ENCODE results near the gene MFAP5. TPM values are rescaled to one million over a fixed set of nuclear protein-coding genes. Genes with fewer than 3 reads are reported as not detected.

Gene MFAP5
- total RNA-seq, 2 experiments from 2014 or later: not detected

- Mint-ChIP-seq H3K36me3 (ENCODE audit: low read depth) (no peaks in the 10 kb centered on the region), H3K9me3 (no peaks in the 10 kb centered on the region), H3K27ac (peak overlapping the region; percentile 65), H3K4me3 (peak overlapping the region; percentile 88), H3K27me3 (peaks cover 2% of the 10 kb centered on the region), H3K4me1 (ENCODE audit: low read depth) (peaks cover 20% of the 10 kb centered on the region)
- ChIA-PET POLR2A (no interaction called here), CTCF (interaction anchor here (1.6 kb wide), 1 partner anchor 351 kb away, joined by 4 read pairs; no protein-coding TSS in a partner anchor)
- DNase-seq (no peak), ATAC-seq (no peak)
- intact Hi-C loops (cut with micrococcal nuclease): no loop called here
- TF ChIP-seq, protein P1, sequence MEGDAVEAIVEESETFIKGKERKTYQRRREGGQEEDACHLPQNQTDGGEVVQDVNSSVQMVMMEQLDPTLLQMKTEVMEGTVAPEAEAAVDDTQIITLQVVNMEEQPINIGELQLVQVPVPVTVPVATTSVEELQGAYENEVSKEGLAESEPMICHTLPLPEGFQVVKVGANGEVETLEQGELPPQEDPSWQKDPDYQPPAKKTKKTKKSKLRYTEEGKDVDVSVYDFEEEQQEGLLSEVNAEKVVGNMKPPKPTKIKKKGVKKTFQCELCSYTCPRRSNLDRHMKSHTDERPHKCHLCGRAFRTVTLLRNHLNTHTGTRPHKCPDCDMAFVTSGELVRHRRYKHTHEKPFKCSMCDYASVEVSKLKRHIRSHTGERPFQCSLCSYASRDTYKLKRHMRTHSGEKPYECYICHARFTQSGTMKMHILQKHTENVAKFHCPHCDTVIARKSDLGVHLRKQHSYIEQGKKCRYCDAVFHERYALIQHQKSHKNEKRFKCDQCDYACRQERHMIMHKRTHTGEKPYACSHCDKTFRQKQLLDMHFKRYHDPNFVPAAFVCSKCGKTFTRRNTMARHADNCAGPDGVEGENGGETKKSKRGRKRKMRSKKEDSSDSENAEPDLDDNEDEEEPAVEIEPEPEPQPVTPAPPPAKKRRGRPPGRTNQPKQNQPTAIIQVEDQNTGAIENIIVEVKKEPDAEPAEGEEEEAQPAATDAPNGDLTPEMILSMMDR (IDR thresholded peaks at IDR 0.05): no peak
These were observed 36.3 kb upstream of the MFAP5 start for GRCh38 chr12:8698879-8699278.

DNA sequence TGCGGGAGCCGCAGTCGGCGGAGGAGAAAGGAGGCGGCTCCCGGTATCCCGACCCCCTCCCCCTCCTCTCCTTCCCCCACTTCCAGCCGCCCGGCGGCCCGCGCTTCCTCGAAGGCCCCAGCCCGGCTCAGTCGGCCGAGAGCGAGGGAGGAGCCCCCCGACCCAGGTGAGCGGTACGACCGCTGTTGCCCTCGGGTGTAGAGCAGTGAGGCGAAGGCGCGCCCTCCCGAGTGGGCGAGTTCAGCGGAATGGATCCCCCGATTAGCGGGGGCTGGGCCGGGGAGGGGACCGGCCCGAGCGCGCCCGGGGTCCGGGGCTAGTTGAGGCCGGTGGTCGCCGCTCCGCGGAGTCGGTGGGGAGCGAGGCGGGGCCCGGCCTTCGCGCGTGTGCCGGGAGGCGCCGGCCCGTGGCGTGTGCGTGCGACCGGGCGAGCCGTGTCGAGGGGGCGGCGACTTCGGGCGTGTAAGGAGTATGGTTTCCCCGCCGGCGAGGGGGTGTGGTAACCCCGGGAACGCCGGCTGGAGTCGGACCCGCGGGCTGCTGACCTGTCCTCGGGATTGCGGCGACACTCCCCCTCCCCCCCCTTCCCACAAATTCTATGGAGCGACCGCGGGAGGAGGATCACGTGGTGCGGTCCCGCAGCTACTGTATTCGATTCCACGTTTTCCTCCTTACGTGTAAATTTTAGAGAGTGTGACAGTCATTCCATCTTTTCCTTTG is 35.7 kb upstream of the MFAP5 start:
- TF ChIP-seq, protein P1 (IDR thresholded peaks at IDR 0.05): no peak
- Mint-ChIP-seq H3K4me1 (ENCODE audit: low read depth) (peaks cover 20% of the 10 kb centered on the region), H3K9me3 (no peaks in the 10 kb centered on the region), H3K27me3 (peaks cover 2% of the 10 kb centered on the region), H3K4me3 (peak overlapping the region; percentile 88), H3K27ac (peak overlapping the region; percentile 90), H3K36me3 (ENCODE audit: low read depth) (no peaks in the 10 kb centered on the region)
- ChIA-PET POLR2A (interaction anchor here (1.0 kb wide), 1 partner anchor 46 kb away, joined by 3 read pairs; no protein-coding TSS in a partner anchor), CTCF (interaction anchor here (1.6 kb wide), 1 partner anchor 351 kb away, joined by 4 read pairs; no protein-coding TSS in a partner anchor)
- ATAC-seq (peak; percentile 34), DNase-seq (peak; percentile 54)
- intact Hi-C loops (cut with micrococcal nuclease): no loop called here

DNA sequence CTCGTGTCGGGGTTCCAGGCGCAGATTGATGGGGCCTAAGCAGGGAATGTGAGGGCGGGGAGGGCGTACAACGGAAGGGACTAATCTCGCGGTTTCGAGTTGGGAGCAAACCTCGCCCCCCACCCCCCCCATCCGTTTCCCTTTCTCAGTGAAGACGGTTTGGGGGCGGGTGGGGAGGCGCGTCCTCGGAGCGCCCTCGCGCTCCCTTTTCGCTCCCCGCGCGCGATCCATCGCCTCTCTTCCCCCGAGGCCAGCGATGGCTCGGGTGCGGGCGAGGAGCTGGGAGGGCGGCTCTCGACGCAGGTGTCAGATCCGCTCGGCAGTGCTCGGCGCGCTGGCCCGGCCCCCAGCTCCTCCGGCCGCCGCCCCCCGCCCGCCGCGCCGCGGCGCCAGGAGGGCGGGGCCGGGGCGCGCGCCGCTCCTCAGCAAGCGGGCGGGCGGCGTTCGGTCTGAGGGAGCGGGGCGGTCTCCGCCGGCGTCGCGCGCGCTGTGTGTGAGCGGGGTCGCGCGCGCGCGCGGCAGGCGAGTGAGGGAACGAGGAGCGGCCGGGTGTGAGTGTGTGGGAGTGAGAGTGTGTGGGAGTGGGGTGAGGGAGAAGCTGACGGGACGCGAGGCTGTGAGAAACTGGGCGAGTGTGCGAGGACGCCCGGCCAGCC is 35.0 kb upstream of the MFAP5 start, which contains the start of gene RIMKLB:
RIMKLB (plus strand) TSS at position 516 of the 656 bp plus-strand sequence. CDS start 15,876 bp downstream, outside the sequence.
- ChIA-PET POLR2A (interaction anchor here (1.0 kb wide), 1 partner anchor 46 kb away, joined by 3 read pairs; no protein-coding TSS in a partner anchor), CTCF (interaction anchor here (1.6 kb wide), 1 partner anchor 352 kb away, joined by 4 read pairs; no protein-coding TSS in a partner anchor)
- DNase-seq: peak; percentile 76
- TF ChIP-seq, protein P1 (IDR thresholded peaks at IDR 0.05): no peak
- peaks cover 27% of the 10 kb centered on the region for H3K4me1 Mint-ChIP-seq (ENCODE audit: low read depth)
- ATAC-seq: peak; percentile 91
- no peaks in the 10 kb centered on the region for H3K36me3 Mint-ChIP-seq (ENCODE audit: low read depth)
- H3K9me3 Mint-ChIP-seq: no peaks in the 10 kb centered on the region
- H3K4me3 Mint-ChIP-seq: peak within 1 kb of the TSS; percentile 88
- H3K27ac Mint-ChIP-seq: peak within 1 kb of the TSS; percentile 90
- intact Hi-C loops (cut with micrococcal nuclease): no loop called here
- peaks cover 2% of the 10 kb centered on the region for H3K27me3 Mint-ChIP-seq

DNA sequence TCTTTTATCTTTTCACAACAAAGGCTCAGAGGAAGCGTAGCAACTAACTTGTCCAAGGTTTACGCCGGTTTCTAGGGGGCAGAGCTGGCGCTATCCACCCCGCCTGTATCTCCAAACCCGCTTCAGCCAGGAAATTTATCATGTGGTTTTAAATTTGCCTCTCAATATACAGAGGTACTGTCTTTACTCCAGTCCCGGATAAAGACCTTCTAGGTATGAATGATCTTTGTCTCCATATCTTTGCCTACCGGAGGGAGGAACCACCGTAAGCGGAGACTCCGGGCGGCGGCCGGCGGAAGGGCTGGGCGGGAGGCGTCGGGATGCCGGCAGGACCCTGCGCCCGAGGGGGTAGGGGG is 34.5 kb upstream of the MFAP5 start:
- ATAC-seq (peak; percentile 12), DNase-seq (peak; percentile 11)
- Mint-ChIP-seq H3K36me3 (ENCODE audit: low read depth) (no peaks in the 10 kb centered on the region), H3K4me3 (peak overlapping the region; percentile 88), H3K9me3 (no peaks in the 10 kb centered on the region), H3K4me1 (ENCODE audit: low read depth) (peaks cover 31% of the 10 kb centered on the region), H3K27ac (peak overlapping the region; percentile 72), H3K27me3 (peaks cover 2% of the 10 kb centered on the region)
- TF ChIP-seq, protein P1 (IDR thresholded peaks at IDR 0.05): no peak
- intact Hi-C loops (cut with micrococcal nuclease): no loop called here
- CTCF ChIA-PET: interaction anchor here (1.3 to 1.6 kb wide), 2 partner anchors 153 to 353 kb away, joined by 4 read pairs; no protein-coding TSS in a partner anchor
- POLR2A ChIA-PET: interaction anchor here (0.7 kb wide), 1 partner anchor 70 kb away, joined by 3 read pairs; no protein-coding TSS in a partner anchor

Data from activated CD8-positive, alpha-beta T cell treated with anti-CD3 and anti-CD28 coated beads for 36 hours (primary cell).